Stimulated activated CD4-positive, alpha-beta T cell treated with anti-CD3 and anti-CD28 coated beads, Interleukin-1b, Interleukin-23, amount 100 ng/mL, for 24 hours (primary cell): ENCODE measurements around the gene CRYBG3.

Source experiments
- DNase-seq, 4 experiments: peaks; one replicate each; pipeline ENCODE4 v3.0.0-alpha.2; 2020; ENCODE audit warnings: low read depth in 4 of 4, low spot score in 1 of 4

CRYBG3 gene

DNA sequence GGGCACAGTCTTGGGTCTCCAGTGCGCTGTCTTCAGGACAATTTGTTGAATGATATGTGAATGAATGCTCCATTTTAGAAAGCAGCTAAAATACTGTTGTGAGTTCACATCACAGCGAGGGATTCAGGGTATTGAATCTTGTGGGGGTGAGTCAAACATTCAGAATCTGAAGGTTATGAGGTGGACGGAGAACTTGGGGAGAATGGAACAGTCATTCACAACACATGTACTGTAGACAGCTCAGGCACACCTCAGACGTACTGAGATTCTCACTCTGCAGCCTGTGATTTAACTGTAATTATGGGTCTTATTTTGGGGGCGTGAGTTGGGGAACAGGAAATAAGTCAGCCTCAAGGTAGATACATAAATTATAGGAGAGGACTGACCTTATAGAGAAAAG, 13.9 kb downstream of the CRYBG3 start:
- no peak for DNase-seq

DNA sequence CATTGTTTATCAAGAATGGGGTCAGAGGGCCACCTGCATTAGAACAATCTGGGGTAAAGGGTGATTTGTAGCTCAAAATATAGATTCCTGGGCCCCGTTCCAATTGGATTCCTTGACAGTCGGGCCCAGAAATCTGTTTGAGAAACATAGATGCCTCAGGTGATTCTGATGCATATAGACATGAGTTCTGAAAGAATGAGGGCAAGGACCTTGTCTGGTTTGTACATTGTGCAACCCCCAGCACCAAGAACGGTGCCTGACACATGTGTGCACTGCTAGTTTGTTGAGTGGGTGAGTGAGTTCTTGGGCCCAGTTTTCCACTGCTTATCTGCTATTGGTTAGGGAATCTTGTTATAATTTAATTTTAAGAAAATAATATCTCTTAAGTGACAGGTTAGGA, 16.6 kb downstream of the CRYBG3 start:
- no peak for DNase-seq

DNA sequence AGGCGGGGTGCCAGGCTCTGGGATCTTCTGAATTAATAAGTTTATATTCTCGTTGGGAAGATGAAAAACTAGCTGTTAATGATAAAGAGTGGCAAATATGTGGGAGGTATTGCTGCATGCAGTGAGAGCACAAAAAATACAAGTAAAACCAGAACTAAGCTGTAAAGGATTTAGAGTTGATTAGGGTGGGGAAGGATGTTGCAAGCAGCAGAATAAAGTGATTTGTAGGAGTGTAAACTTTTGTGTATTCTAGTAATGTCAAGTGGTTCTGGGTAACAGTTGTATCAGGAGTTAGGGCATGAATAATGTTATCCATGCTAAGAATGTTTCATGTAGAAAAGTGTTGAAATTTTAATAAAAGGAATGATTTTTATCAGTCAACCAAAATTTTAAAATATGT, 18.1 kb downstream of the CRYBG3 start:
- no peak for DNase-seq

DNA sequence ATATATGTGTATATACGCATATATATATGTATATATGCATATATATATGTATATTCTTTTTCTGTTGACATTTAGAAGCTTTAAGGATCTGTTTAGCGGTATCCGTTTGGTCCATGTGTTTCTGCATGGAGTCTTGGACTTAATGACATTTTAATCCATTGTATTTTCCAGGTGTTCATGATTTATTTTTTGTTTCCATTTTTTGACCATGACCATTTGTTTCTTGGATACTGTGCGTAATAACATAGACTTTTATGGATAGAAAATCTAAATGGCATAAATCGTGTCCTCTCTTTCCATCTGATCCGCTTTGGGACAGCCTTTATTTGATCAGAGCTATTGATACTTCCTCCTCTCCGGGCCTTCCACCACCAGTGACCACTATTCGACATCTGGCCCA, 19.5 kb downstream of the CRYBG3 start:
- DNase-seq: no peak

DNA sequence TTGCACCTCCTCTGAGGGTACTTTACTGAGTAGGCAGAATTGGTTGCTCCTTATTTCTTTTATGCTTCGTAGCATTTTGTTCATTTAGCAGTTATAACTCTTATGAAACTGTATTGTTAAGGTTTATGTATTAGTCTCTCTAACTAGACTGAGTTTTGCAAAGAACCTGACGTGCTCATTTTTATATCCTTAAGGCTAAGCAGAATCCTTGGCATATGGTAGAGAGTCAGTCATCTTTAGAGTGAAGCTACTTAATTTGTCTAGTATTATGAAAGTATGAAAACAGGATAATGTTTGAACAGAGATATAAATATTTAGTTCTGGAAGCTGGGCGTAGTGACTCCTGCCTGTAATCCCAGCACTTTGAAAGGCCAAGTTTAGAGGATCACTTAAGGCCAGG, 20.1 kb downstream of the CRYBG3 start:
- no peak for DNase-seq

DNA sequence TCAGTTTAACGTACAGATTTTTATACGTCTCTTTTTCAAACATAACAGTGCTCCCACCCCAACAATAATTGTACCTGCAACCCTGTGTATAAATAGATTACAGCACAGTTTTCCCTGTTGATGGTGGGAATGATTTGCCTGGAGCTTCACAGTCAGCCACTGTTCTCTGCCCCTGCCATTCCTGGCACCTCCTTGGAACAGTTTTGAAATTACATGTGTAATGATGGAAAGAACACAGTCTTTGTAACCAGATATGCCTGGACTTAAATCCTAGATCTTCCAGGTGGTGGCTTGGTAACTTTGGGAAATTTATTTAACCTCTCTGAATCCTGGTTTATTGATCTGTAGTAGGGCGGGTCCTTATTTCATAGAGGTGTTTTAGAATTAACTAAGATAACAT, 27.0 kb downstream of the CRYBG3 start:
- no peak for DNase-seq

DNA sequence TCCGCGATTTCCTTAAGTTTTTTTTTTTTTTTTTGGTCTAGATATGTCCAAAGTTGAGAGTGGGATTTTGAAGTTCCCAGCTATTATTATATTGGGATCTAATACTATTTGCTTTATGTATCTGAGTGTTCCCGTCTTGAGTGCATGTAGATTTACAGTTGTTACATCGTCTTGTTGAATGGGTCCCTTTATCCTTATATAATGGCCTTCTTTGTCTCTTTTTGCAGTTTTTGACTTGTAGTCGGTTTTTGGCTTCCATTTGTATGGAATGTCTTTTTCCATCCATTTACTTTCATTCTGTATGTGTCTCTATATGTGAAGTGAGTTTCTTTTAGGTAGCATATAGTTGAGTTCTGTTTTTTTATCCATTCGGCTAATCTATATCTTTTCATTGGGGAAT, 35.6 kb downstream of the CRYBG3 start:
- DNase-seq: no peak

DNA sequence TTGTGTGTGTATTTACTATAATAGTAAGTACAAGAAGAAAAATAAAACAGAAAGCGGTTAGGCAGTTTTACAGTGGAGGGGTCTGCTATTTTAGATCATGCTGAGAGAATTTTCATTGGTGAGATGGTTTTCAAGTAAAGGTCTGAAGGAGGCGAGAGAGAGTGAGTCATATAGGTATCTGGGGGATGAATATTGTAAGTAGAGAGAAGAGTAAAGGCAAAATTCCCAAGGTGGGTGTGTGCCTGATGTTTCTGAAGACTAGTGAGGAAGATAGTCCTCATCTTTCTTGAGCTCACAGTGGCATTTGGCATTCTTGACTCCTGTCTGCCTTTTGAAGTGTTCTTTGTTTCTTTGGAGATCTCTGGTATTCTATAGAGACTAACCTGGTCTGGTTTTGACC, 38.6 kb downstream of the CRYBG3 start:
- DNase-seq: no peak

DNA sequence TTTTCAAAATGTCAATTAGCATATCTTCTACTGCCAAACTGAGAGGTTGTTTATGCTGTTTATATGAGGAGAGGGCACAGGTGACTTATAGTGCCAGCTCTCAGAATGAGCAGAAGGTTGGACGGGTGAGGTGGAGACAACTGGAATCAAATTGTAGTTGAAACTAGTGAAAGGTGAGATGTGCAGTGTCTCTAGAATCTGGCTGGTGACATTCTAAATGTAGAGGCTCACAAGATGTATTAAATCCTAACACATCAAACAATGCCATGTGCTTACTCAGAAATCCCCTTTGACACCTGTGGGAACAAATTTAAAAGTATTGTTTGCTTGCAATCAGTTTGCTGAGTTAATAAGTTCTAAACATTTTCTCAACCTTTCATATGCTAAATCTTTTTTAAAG, 40.8 kb downstream of the CRYBG3 start:
- DNase-seq: no peak

DNA sequence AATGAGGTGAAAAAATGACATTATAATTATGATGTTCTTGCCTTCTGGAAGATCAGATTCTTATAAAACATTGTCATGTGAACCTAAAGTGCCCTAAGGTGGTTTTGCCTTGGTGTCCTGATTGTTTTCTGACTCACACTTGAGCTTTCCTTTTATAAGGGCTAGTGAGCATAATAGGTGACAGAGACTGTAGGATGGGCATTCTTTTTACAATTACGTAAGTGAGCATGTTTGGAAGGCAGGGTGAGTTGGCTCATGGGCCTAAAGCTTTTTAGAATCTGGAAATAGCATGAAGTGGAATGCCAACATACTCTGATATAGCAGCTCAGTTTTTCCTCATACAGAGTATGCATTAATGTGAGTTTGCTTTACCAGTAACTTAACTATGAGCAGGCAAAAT, 41.2 kb downstream of the CRYBG3 start:
- no peak for DNase-seq

DNA sequence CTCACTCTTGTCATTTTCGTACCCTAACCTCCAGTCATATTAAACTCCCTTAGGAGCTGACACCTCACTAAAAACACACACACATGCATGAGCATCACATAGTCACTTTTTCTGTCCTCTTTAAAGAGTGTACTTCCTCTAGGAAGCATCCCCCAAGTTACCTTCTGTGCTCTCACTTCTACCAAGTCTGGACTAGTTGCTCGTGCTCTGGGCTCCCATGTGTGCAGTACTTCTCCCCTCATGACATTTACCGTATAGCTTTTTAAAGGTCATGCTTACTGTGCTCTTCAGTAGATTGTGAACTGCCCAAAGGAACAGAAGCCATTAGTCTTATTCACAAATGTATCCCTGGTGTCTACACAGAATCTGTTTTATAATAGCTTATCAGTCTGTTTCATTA, 42.0 kb downstream of the CRYBG3 start:
- no peak for DNase-seq

DNA sequence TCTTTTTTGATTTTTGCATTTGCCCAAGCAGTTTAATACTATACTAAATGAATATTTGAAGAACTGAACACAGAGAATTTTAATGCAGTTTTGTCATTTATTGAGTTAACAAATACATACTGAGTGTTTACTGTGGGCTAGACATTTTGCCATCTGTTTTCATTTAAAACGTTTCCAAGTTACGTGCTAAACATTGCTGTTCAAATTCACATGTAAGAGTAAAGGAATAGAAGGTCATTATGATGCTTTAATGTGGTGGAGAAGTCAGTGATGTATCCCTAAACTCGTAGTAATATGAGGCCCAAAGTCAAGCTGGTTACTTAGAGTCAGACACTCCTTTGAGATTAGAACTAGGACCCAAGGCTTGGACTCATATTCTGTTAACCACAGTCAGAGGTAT, 49.4 kb downstream of the CRYBG3 start:
- no peak for DNase-seq

DNA sequence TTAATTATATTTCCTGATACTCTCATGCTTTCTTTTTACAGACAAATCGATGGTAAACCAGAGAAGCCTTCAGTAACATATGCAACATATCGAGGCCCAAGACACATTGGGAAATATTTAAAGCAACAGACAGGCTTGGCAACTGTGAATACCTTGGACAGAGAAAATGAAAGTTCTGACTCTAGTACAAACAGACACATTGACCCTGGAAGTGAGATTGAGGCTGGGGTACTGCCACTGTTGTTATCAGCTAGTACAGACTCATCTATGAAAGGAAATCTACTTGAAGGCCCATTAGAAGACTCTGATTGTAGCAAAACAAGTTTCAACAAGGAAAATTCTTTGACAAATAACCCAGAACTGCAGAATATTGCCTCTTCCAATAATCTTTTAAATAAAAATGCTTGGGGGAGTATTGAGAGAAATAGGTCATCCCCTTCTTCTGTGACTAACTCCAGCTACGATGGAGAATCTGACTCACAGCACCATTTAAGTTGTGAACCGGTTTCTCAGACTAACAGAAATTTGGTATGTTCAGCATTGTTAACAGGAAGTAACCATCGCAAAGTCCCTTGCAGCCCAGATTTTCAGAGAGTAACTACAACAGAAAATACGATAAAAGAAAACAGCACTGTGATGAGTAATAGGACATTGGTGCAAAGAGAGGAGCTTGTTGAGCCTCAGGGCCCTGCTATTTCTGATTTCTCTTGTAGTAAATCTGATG, 50.2 kb downstream of the CRYBG3 start:
- peak in 2 of 4 experiments; percentile 1 to 4 for DNase-seq

DNA sequence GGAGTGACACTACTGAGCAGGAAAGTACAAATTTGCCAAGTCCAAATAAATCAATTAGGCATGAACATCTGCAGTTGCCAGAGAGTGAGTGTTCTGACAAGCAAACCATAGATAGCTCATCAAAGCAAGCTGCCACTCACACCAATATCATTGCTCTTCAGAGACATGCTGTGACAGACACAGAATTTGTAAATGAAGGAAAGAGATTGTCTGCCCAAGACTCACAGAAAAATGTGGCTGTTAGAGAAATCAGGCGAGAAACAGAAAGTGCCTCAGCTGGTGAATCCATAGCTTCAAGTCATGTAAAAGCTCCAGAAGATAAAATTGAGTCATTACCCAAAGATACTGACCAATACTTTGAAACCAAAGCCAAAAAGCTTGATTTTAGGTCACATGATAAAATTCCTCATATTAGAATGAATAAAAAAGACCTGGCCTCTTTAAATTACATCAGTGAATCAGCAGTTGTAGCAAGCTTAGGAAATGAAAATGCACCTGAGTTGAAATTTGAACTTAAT, 50.8 kb downstream of the CRYBG3 start:
- no peak for DNase-seq

DNA sequence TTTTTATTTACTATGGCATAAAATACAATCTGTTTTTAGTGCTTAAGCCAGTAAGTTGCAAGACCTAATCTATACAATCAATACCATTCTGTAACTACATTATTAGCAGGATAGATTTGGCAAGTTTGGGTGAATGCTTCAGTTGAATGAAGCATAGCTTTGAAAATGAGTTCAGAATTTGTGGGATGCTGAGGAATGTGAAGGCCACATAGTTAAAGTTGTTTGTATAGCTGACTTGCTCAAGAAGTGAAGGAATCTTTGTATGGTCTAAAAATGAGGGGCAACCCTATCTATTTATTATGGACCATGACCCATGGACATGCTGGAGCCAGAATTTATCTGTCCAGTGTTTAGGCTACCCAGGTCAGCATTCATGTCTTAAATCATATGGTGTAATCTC, 58.5 kb downstream of the CRYBG3 start:
- no peak for DNase-seq

DNA sequence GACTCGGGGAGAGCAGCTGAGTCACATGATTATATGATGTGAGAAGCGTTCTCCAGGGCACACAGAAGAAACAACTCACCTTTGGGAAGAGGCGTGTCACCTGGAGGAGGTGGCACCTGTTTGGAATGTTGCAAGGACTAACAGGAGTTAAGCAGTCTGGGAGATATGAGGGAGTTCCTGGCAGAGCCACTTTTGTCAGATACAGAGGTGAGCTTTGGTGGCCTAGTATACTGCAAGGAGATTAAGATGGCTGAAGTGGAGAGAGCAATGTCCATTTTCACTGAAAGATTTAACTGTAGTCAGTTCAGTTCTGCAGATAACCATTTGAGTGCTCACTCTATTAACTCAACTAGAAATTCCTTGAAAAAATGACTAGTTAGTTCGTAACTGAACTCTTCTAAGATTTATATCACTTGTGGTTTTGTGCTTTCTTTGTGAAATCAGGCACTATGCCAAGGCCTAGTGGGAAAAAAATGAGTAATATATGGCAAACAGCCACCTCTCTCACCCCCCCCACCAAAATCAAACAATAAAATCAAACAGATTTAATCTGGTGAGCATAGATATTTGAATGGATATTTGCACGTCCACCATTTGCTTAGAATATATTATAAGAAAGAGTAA, 61.3 kb downstream of the CRYBG3 start:
- DNase-seq: no peak

DNA sequence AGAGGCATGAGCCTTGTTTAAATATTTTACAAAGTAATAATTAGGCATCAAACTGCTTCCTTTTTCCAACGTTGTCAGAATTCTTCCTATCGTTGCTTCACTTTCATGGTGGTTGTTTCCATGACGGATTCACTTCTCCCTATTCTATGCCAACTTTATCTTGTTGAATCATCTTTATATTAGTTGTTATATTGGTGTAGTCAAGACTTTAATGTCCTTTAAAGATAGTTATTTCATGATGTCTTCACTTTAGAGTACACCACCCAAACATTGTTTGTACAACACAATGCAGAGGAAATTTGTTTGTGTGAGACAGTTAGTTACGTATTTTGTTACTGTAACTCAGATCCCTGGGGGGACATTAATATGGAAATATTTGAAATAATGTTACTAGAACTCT, 61.9 kb downstream of the CRYBG3 start:
- no peak for DNase-seq

DNA sequence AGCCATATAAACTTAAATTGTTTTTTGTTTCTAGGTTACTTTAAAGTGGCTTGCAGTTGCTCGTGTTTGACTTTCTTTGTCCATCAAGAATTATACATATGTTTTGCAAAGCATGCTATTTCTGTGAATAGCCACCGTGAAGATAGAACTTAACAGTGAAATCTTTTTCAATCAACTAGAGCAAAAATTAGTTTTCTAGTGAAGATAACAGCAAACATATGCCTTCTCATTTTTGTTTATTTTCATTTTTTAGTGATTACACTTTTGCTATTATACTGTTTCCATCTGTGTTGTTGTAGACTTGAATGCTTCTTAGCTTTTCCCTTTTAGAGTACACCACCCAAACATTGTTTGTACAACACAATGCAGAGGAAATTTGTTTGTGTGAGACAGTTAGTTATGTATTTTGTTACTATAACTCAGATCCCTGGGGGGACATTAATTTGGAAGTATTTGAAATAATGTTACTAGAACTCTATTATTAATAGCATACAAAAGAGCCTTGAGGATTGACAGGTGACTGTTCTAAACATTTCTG, 62.8 kb downstream of the CRYBG3 start:
- no peak for DNase-seq

DNA sequence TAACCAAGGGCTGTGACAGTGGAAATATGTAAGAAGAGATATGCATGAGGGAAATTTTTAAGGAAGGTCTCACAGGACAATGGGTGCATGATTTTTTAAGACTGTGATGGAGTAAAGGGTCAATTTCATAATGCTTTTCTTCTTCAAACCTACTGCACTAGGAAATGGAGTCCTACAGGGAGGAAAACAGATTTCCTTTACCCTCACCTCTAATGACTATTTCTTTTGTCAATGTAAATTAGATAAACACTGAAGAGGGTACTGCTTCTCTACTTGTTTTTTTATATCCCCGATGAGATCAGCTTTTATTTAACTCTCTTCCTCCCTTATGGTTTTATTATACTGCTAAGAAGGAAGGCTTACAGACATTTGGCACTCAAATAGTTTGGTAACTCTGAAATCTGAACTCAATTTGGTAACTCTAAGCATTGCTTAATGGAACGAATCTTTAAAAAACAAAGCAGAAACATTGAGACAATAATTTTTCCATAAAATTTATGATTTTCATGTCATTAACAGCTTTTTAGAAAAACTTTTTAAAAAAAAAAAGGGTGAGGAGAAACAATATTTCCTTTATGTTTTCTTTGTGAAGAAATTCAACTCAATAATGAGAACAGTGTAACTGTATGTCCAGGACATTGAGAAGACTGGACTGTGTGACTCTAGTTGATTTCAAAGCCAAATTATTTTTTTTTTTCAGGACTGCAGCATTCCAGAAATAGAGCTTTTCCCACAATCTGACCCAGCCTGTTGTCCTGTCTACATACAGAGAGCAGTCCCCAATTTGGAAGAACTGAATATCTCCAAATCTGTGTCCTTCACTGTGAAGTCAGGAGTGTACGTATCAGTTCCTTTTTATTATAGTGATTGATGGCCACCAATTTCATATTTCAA, 64.4 kb downstream of the CRYBG3 start:
- no peak for DNase-seq

DNA sequence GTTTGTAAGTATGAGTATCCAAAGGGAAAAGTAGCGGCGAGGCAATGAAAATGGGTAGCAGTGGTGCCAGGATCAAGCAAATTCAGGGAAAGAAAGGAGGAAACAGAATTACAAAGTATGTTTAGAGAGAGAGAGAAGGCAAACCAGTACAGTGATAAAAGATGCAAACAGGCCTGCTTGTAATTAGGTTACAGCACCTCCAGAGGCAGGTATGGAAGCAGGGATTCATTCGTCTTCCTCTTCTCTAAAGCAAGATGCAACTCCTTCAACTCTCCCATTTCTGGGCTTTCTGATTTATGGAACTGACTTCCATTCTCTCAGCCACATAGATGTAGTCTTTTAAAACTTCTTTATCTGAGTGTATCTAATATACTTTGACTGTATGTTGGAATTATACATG, 68.0 kb downstream of the CRYBG3 start:
- DNase-seq: no peak

DNA sequence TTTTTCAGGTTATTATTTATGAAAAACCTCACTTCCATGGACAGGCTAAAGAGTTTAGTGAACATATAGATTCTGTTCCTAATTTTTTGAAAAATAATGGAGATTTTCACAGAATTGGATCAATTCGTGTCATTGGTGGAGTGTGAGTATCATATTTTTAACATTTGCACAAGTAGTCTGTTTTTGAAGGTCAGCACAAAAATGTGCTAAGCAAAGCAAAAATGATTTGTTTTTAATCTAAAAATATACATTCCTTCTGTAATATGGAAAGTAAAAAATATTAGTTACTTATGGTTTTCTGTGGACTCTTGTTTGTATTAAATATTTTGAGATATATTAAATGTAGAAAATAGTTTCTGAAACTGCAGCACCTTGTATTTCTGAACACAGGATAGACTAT, 71.0 kb downstream of the CRYBG3 start:
- no peak for DNase-seq

DNA sequence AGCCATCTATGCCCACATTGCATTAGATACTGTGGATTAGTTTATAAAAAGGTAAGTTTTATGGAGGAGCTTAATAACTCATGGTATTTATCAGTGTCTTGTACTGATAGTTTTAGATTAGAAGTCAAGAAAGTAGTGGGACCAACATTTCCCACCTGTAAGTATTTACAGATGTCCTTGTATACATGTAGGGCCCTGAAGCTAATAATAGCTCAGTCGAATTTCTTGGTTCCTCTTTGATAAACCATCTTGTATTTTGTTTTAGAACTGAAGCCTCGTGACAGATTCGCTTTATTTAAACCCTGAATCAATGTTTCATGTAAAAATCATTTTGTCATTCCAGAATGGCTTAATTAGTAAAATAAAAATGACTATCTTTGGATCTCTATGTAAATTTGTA, 73.4 kb downstream of the CRYBG3 start:
- no peak for DNase-seq
